H1 (cell line): ENCODE results near the gene MAPKAP1. TPM values are rescaled to one million over a fixed set of nuclear protein-coding genes. Genes with fewer than 3 reads are reported as not detected.

Experiments
- CBX8 ChIP-seq: fragments of 300-800, 300-1000 bp; sonication (generic); IDR thresholded peaks from 2 replicates; pipeline ENCODE4 v1.7.1; 2016; ENCODE audit warnings: low read depth, low read length, borderline replicate concordance
- CHD2 ChIP-seq: IDR thresholded peaks from 2 replicates; pipeline ENCODE4 v1.6.1; 2012; ENCODE audit warnings: low read length, improper control_type of control experiment
- JUND ChIP-seq: IDR thresholded peaks from 2 replicates; pipeline ENCODE4 v1.6.1; 2011; ENCODE audit warnings: mild to moderate bottlenecking, improper control_type of control experiment, low read length
- KDM5A ChIP-seq: fragments of 200-600 bp; IDR thresholded peaks from 2 replicates; pipeline ENCODE4 v1.7.1; 2012; ENCODE audit warnings: mild to moderate bottlenecking, low read length, inconsistent platforms, mixed read lengths
- RAD21 ChIP-seq, 2 experiments: IDR thresholded peaks in 1 of 2; conservative IDR thresholded peaks in 1 of 2; 2 replicates each; pipeline ENCODE4 v1.6.1; 2011; ENCODE audit warnings: low read depth in 2 of 2, low read length in 2 of 2, improper control_type of control experiment in 1 of 2, inconsistent platforms in 1 of 2, mild to moderate bottlenecking in 1 of 2, moderate library complexity in 1 of 2
- SAP30 ChIP-seq: fragments of 300-600 bp; sonication (generic); IDR thresholded peaks from 2 replicates; pipeline ENCODE4 v1.7.1; 2012; ENCODE audit warnings: low read length, moderate library complexity, mild to moderate bottlenecking, inconsistent platforms; ENCODE audit not compliant: insufficient read depth, insufficient replicate concordance
- SIRT6 ChIP-seq: IDR thresholded peaks from one replicate; pipeline ENCODE4 v1.7.1; 2012; ENCODE audit warnings: low read length, inconsistent platforms
- TAF7 ChIP-seq: optimal IDR thresholded peaks from 2 replicates; pipeline ENCODE3; 2011; ENCODE audit warnings: low read depth, mild to moderate bottlenecking, inconsistent platforms, low read length, moderate library complexity, borderline replicate concordance
- polyA plus RNA-seq, 7 experiments: library from polyadenylated mRNA; depleted of rRNA in 3 of 7; stranded (reverse) in 5 of 7; unstranded in 2 of 7; fragments of >200 nt in 5 of 7; fragments of 200-250 nt in 2 of 7; gene quantifications; 1 replicate in 5 of 7; 2 replicates in 1 of 7; 4 replicates in 1 of 7; pipeline versions ENCODE4 v1.2.1 to v1.2.3, GENCODE V29; 2011 to 2013; ENCODE audit warnings: missing spikeins in 2 of 7, mixed read lengths in 2 of 7
- total RNA-seq: library from RNA; stranded (reverse); fragmentation: NEBNext Ultra II Directional; extraction: Animal tissue kit (Norgen Biotek cat#: 25700); gene quantifications from 2 replicates; pipeline ENCODE4 v1.2.1, GENCODE V29; 2021
- TF ChIP-seq, protein P1 (sequence below): IDR thresholded peaks from 2 replicates; pipeline ENCODE4 v1.6.1; 2012; ENCODE audit warnings: inconsistent platforms
- TF ChIP-seq, protein P2 (sequence below): IDR thresholded peaks from 2 replicates; pipeline ENCODE4 v1.6.1; 2012; ENCODE audit warnings: inconsistent platforms

Gene MAPKAP1
- total and polyA plus RNA-seq, 2 of the 8 experiments (the other 6 are each of a cell fraction or from before 2014, with no cell fraction given), result 79.2 to 140 TPM

DNA sequence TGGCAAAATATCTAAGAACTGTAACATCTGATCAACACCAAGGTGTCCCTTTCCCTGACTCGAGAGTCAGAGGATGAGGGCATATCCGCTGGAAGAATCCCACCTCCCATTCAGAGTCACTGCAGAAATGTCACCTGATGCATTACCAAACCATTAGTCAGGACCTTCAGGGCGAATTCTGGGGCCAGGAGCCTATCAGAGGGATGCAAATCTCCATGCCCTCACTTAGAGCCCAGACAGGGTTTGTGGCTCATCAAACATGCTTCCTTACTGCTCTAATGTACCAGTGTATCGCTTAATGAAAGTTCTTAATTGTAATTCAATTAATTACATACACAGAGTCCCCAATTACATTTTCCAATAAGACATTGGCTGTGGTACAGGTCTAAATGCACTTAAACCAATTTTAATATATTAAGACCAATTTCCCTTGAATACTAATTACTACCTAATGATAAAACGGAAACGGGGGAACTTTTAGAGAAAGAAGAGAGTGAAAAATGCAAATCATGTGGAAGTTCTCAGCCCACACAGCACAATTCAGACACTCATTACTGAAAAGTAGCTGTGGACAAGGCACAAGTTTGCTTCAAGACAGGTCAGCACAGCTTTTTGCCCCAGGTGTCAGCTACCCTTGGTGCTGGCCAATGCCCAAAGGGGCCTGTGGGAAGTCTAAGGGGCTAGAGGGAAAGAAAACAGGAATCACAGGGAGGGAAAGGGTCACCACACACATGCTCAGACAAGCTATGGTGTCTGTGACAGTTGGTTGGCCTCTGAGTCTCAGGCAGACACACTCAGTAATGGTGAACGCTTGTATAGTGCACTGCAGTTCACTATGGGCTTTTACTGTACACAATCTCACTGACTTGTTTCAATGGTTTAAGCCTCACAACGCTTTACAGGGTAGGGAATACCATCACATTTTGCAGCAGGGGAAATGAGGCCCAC, 211.6 kb downstream of the MAPKAP1 start (continued):
- TF ChIP-seq, protein P1, sequence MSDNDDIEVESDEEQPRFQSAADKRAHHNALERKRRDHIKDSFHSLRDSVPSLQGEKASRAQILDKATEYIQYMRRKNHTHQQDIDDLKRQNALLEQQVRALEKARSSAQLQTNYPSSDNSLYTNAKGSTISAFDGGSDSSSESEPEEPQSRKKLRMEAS, result no peak
- TF ChIP-seq SAP30 (no peak), JUND (no peak), SIRT6 (no peak), KDM5A (no peak), CBX8 (no peak), TAF7 (no peak), RAD21 (IDR thresholded peaks at IDR 0.05 in 1 of 2, conservative IDR thresholded peaks at IDR 0.05 in 1 of 2; ENCODE audit: low read depth in 2 of 2, low read length in 2 of 2) (no peak), CHD2 (no peak)
- TF ChIP-seq, protein P2, sequence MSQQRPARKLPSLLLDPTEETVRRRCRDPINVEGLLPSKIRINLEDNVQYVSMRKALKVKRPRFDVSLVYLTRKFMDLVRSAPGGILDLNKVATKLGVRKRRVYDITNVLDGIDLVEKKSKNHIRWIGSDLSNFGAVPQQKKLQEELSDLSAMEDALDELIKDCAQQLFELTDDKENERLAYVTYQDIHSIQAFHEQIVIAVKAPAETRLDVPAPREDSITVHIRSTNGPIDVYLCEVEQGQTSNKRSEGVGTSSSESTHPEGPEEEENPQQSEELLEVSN, result no peak
